Adrenal gland (tissue), 12 donors: Measurements from ENCODE around the gene GLRA3. TPM values are rescaled to one million over a fixed set of nuclear protein-coding genes. Genes with fewer than 3 reads are reported as not detected.

Experiments
- DNase-seq, 7 donors: peaks; one replicate each; pipeline ENCODE4 v3.0.0-alpha.2; 2019 to 2020
- H3K27ac ChIP-seq, 5 donors: fragments of 200-600 bp; sonication (generic) in 4 of 5; 1 replicate in 3 of 5; 2 replicates in 2 of 5; pipeline versions ENCODE4 v1.5.1 to v1.8.0; 2016 to 2020; ENCODE audit warnings: mild to moderate bottlenecking in 1 of 5
- H3K27me3 ChIP-seq: fragments of 200-600 bp; 2 replicates; pipeline ENCODE4 v1.8.0; 2021
- H3K36me3 ChIP-seq, 2 donors: fragments of 200-600 bp; replicated peaks in 1 of 2; 1 replicate in 1 of 2; 2 replicates in 1 of 2; pipeline versions ENCODE4 v1.5.1 to v1.8.0; 2018 to 2022
- H3K4me1 ChIP-seq, 2 donors: fragments of 200-600 bp; replicated peaks in 1 of 2; 1 replicate in 1 of 2; 2 replicates in 1 of 2; pipeline versions ENCODE4 v1.5.1 to v1.8.0; 2018 to 2021
- H3K4me3 ChIP-seq, 4 donors: fragments of 200-600 bp; sonication (generic) in 3 of 4; one replicate each; pipeline ENCODE4 v1.5.1; 2016 to 2018
- H3K9me3 ChIP-seq, 3 donors: fragments of 200-600 bp; sonication (generic) in 1 of 3; replicated peaks in 1 of 3; 1 replicate in 2 of 3; 2 replicates in 1 of 3; pipeline versions ENCODE4 v1.5.1 to v1.8.0; 2016 to 2021
- CTCF ChIP-seq, 6 experiments: fragments of 450-650 bp in 4 of 6; fragments of 200-600 bp in 2 of 6; sonication (generic) in 1 of 6; IDR thresholded peaks; 1 replicate in 5 of 6; 2 replicates in 1 of 6; pipeline versions ENCODE4 v1.5.1 to v1.8.0; 2016 to 2021; ENCODE audit warnings: antibody characterized with exemption in 6 of 6, mild to moderate bottlenecking in 2 of 6, moderate library complexity in 1 of 6
- POLR2A ChIP-seq, 2 donors: fragments of 450-650 bp; IDR thresholded peaks; one replicate each; pipeline ENCODE4 v1.6.1; 2017; ENCODE audit warnings: antibody characterized with exemption in 2 of 2, mild to moderate bottlenecking in 2 of 2, moderate library complexity in 1 of 2
- WGBS, 4 donors: extraction: QIAGEN DNeasy Blood & Tissue Kit in 2 of 4; methylation state at CpG; one replicate each; pipeline versions ENCODE4 v1.1.5 to v1.1.7; 2013 to 2017; 5-methylcytosine and 5-hydroxymethylcytosine counted together
- intact Hi-C, 2 donors: fragments of 100-400 bp; cut with DNase I; formaldehyde crosslinking; loops; one replicate each; pipeline versions ENCODE4 v1.14.1 to v1.15.0; 2022 to 2023
- polyA plus RNA-seq, 3 donors: library from polyadenylated mRNA; stranded (reverse); fragments of 200-250 nt in 2 of 3; fragments of 350-450 nt in 1 of 3; fragmentation: Illumina TruSeq in 1 of 3; extraction: RNeasy Lipid Tissue Mini Kit (QIAGEN cat#74804) in 1 of 3; gene quantifications; one replicate each; pipeline ENCODE4 v1.2.3, GENCODE V29; 2013 to 2014
- total RNA-seq, 9 donors: library from RNA; depleted of rRNA in 4 of 9; stranded (reverse); fragments of >200 nt in 4 of 9; fragments of 120-200 nt in 1 of 9; fragmentation: NEBNext Ultra II Directional in 1 of 9; extraction: Animal tissue kit (Norgen Biotek cat#: 25700) in 1 of 9; gene quantifications; one replicate each; pipeline versions ENCODE4 v1.1.0 to v1.2.4, GENCODE V29; 2013 to 2023
- donor health status: healthy with polysubstance abuse.
- donor health status: Bipolar disorder and iron deficiency.
- donor health status: DM: yes; HTN: yes; CAD: no.
- donor health status: DM: no; HTN: no; CAD: no.
- donor health status: DM: no; HTN: no; CAD: no.
- donor health status: DM: yes; HTN: yes; CAD: no.

GLRA3 gene
- total and polyA plus RNA-seq, 12 donors, result 0.03 to 2.2 (median 0.24) TPM; not detected in 3

- WGBS, 4 donors, result 81 to 98% (median 91%) methylated on average over 2 of the region's 2 CpGs
Measured at GRCh38 chr4:174629265-174629664, 199.8 kb downstream of the GLRA3 start.

GRCh38 chr4:174628191-174628590 lies 200.9 kb downstream of the GLRA3 start:
- Histone ChIP-seq H3K9me3 (no peaks in the 10 kb centered on the region), H3K4me1 (no peaks in the 10 kb centered on the region), H3K4me3 (no peak overlapping the region), H3K27me3 (no peaks in the 10 kb centered on the region), H3K36me3 (no peaks in the 10 kb centered on the region), H3K27ac (no peak overlapping the region)
- TF ChIP-seq CTCF (IDR thresholded peaks at IDR 0.05), result no peak
- TF ChIP-seq POLR2A (IDR thresholded peaks at IDR 0.05), result no peak
- intact Hi-C loops, result loop anchor here in 1 of 2 donors (10.0 kb wide), 1 partner anchor 253 kb away; no protein-coding TSS in a partner anchor
- WGBS, 4 donors, result 77 to 83% (median 78%) methylated on average over 7 of the region's 7 CpGs
- no peak for DNase-seq

More at GRCh38 chr4:174629265-174629664, 199.8 kb downstream of the GLRA3 start:
- no peak overlapping the region for H3K4me3 ChIP-seq
- H3K4me1 ChIP-seq, result no peaks in the 10 kb centered on the region
- no peak overlapping the region for H3K27ac ChIP-seq
- DNase-seq, result no peak
- no peaks in the 10 kb centered on the region for H3K9me3 ChIP-seq
- no peaks in the 10 kb centered on the region for H3K27me3 ChIP-seq
- intact Hi-C loops, result loop anchor here in 1 of 2 donors (10.0 kb wide), 1 partner anchor 254 kb away; no protein-coding TSS in a partner anchor
- no peaks in the 10 kb centered on the region for H3K36me3 ChIP-seq
- TF ChIP-seq CTCF (IDR thresholded peaks at IDR 0.05), result no peak
- no peak for TF ChIP-seq POLR2A (IDR thresholded peaks at IDR 0.05)

GRCh38 chr4:174627473-174627872 lies 201.6 kb downstream of the GLRA3 start:
- DNase-seq, result no peak
- no peaks in the 10 kb centered on the region for H3K27me3 ChIP-seq
- no peaks in the 10 kb centered on the region for H3K4me1 ChIP-seq
- intact Hi-C loops, result loop anchor here in 1 of 2 donors (10.0 kb wide), 1 partner anchor 253 kb away; no protein-coding TSS in a partner anchor
- no peak overlapping the region for H3K27ac ChIP-seq
- TF ChIP-seq CTCF (IDR thresholded peaks at IDR 0.05) (no peak), POLR2A (IDR thresholded peaks at IDR 0.05) (no peak)
- H3K4me3 ChIP-seq, result no peak overlapping the region
- H3K9me3 ChIP-seq, result no peaks in the 10 kb centered on the region
- WGBS, 4 donors, result 86 to 93% (median 90%) methylated on average over 2 of the region's 2 CpGs
- H3K36me3 ChIP-seq, result no peaks in the 10 kb centered on the region

GRCh38 chr4:174626342-174627008 lies 202.6 kb downstream of the GLRA3 start:
- DNase-seq, result no peak
- no peak overlapping the region for H3K4me3 ChIP-seq
- intact Hi-C loops, result loop anchor here in 1 of 2 donors (10.0 kb wide), 1 partner anchor 252 kb away; no protein-coding TSS in a partner anchor
- H3K27me3 ChIP-seq, result no peaks in the 10 kb centered on the region
- no peaks in the 10 kb centered on the region for H3K4me1 ChIP-seq
- H3K36me3 ChIP-seq, result no peaks in the 10 kb centered on the region
- WGBS, 4 donors, result 61 to 93% (median 75%) methylated on average over 1 of the region's 1 CpG
- TF ChIP-seq CTCF (IDR thresholded peaks at IDR 0.05), result no peak
- TF ChIP-seq POLR2A (IDR thresholded peaks at IDR 0.05), result no peak
- no peak overlapping the region for H3K27ac ChIP-seq
- no peaks in the 10 kb centered on the region for H3K9me3 ChIP-seq
